Jurkat, Clone E6-1 (cell line): Measurements from ENCODE around the gene ANXA5.

ENCODE experiments used
- DNase-seq: peaks from one replicate; pipeline ENCODE4 v3.0.0-alpha.2; 2011; ENCODE audit warnings: low read depth, low spot score
- H3K4me3 ChIP-seq: 2 replicates; pipeline ENCODE4 v1.5.1; 2011; ENCODE audit warnings: mild to moderate bottlenecking, low read length, control low read depth, moderate library complexity

The ANXA5 gene

GRCh38 chr4:121655320-121656268 is 41.2 kb downstream of the ANXA5 start:
- no peak overlapping the region for H3K4me3 ChIP-seq
- no peak for DNase-seq

- no peak overlapping the region for H3K4me3 ChIP-seq
- DNase-seq, result no peak
Observed at GRCh38 chr4:121654738-121655137, 42.0 kb downstream of the ANXA5 start.

- H3K4me3 ChIP-seq, result no peak overlapping the region
- no peak for DNase-seq
Observed at GRCh38 chr4:121653986-121654385, 42.8 kb downstream of the ANXA5 start.

GRCh38 chr4:121653214-121653613 is 43.6 kb downstream of the ANXA5 start:
- no peak overlapping the region for H3K4me3 ChIP-seq
- no peak for DNase-seq

- no peak overlapping the region for H3K4me3 ChIP-seq
- no peak for DNase-seq
Observed at GRCh38 chr4:121651597-121651996, 45.2 kb downstream of the ANXA5 start.

- no peak for DNase-seq
- no peak overlapping the region for H3K4me3 ChIP-seq
Observed at GRCh38 chr4:121650741-121651140, 46.0 kb downstream of the ANXA5 start.

GRCh38 chr4:121648516-121648915 is 48.3 kb downstream of the ANXA5 start:
- H3K4me3 ChIP-seq, result no peak overlapping the region
- DNase-seq, result no peak

- no peak for DNase-seq
- no peak overlapping the region for H3K4me3 ChIP-seq
Observed at GRCh38 chr4:121642876-121643585, 53.7 kb downstream of the ANXA5 start.

- no peak for DNase-seq
Observed at GRCh38 chr4:121642292-121642691, 54.5 kb downstream of the ANXA5 start.

GRCh38 chr4:121633653-121634052 is 63.1 kb downstream of the ANXA5 start:
- no peak overlapping the region for H3K4me3 ChIP-seq
- DNase-seq, result no peak

More at GRCh38 chr4:121642292-121642691, 54.5 kb downstream of the ANXA5 start:
- H3K4me3 ChIP-seq, result no peak overlapping the region

GRCh38 chr4:121632636-121633035 is 64.1 kb downstream of the ANXA5 start:
- no peak for DNase-seq

More at GRCh38 chr4:121632636-121633035, 64.1 kb downstream of the ANXA5 start:
- no peak overlapping the region for H3K4me3 ChIP-seq
